H9 (cell line): ENCODE results near the gene TLX2. TPM values are rescaled to one million over a fixed set of nuclear protein-coding genes. Genes with fewer than 3 reads are reported as not detected.

Experiments
- DNase-seq: peaks from one replicate; pipeline ENCODE4 v3.0.0-alpha.2; 2017
- H2AFZ ChIP-seq: one replicate; pipeline ENCODE4 v1.6.1; 2013; ENCODE audit warnings: mild to moderate bottlenecking, low read length, control low read depth, moderate library complexity
- H2AK5ac ChIP-seq: 2 replicates; pipeline ENCODE4 v1.6.1; 2013; ENCODE audit warnings: low read length, control low read depth, mixed read lengths; ENCODE audit not compliant: insufficient read length
- H2BK120ac ChIP-seq: one replicate; pipeline ENCODE4 v1.6.1; 2013; ENCODE audit warnings: low read depth, mild to moderate bottlenecking, low read length, control low read depth, inconsistent platforms; ENCODE audit not compliant: poor library complexity, severe bottlenecking
- H2BK12ac ChIP-seq: 2 replicates; pipeline ENCODE4 v1.6.1; 2013; ENCODE audit warnings: low read length, control low read depth, mixed read lengths, low read depth; ENCODE audit not compliant: insufficient read length
- H2BK15ac ChIP-seq: 2 replicates; pipeline ENCODE4 v1.6.1; 2013; ENCODE audit warnings: low read depth, low read length, control low read depth
- H2BK20ac ChIP-seq: one replicate; pipeline ENCODE4 v1.6.1; 2013; ENCODE audit warnings: low read depth, mild to moderate bottlenecking, low read length, control low read depth, inconsistent platforms; ENCODE audit not compliant: poor library complexity, severe bottlenecking
- H2BK5ac ChIP-seq: 2 replicates; pipeline ENCODE4 v1.6.1; 2013; ENCODE audit warnings: low read length, control low read depth, mixed read lengths; ENCODE audit not compliant: insufficient read length
- H3K14ac ChIP-seq: 2 replicates; pipeline ENCODE4 v1.6.1; 2013; ENCODE audit warnings: low read length, control low read depth; ENCODE audit not compliant: insufficient read depth
- H3K18ac ChIP-seq: 2 replicates; pipeline ENCODE4 v1.6.1; 2013; ENCODE audit warnings: low read depth, mild to moderate bottlenecking, mixed read lengths, low read length, control low read depth; ENCODE audit not compliant: insufficient read length
- H3K23ac ChIP-seq: 2 replicates; pipeline ENCODE4 v1.6.1; 2013; ENCODE audit warnings: low read length, control low read depth, mixed read lengths, low read depth; ENCODE audit not compliant: insufficient read length
- H3K23me2 ChIP-seq: 2 replicates; pipeline ENCODE4 v1.6.1; 2013; ENCODE audit warnings: low read depth, mild to moderate bottlenecking, mixed read lengths, low read length, control low read depth; ENCODE audit not compliant: insufficient read length, poor library complexity, severe bottlenecking
- H3K27ac ChIP-seq: 2 replicates; pipeline ENCODE4 v1.5.1; 2013; ENCODE audit warnings: low read length, control low read depth, mixed read lengths, low read depth; ENCODE audit not compliant: insufficient read length
- H3K27me3 ChIP-seq: 2 replicates; pipeline ENCODE4 v1.6.1; 2013; ENCODE audit warnings: low read length, control low read depth, inconsistent platforms; ENCODE audit not compliant: insufficient read depth
- H3K4ac ChIP-seq: 2 replicates; pipeline ENCODE4 v1.6.1; 2013; ENCODE audit warnings: low read depth, mild to moderate bottlenecking, control low read depth, inconsistent platforms, low read length, moderate library complexity
- H3K4me1 ChIP-seq: 2 replicates; pipeline ENCODE4 v1.6.1; 2013; ENCODE audit warnings: low read length, control low read depth, inconsistent platforms; ENCODE audit not compliant: insufficient read depth
- H3K4me2 ChIP-seq: 2 replicates; pipeline ENCODE4 v1.6.1; 2013; ENCODE audit warnings: low read length, control low read depth, mixed read lengths; ENCODE audit not compliant: insufficient read length, insufficient read depth
- H3K56ac ChIP-seq: 2 replicates; pipeline ENCODE4 v1.6.1; 2013; ENCODE audit warnings: low read depth, mild to moderate bottlenecking, mixed read lengths, low read length, control low read depth; ENCODE audit not compliant: insufficient read length
- H3K79me1 ChIP-seq: 2 replicates; pipeline ENCODE4 v1.6.1; 2013; ENCODE audit warnings: low read depth, mild to moderate bottlenecking, moderate library complexity, low read length, control low read depth, inconsistent platforms; ENCODE audit not compliant: insufficient read depth, poor library complexity, severe bottlenecking
- H3K79me2 ChIP-seq: 2 replicates; pipeline ENCODE4 v1.6.1; 2013; ENCODE audit warnings: low read length, control low read depth, inconsistent platforms; ENCODE audit not compliant: insufficient read depth
- H3K9ac ChIP-seq: 2 replicates; pipeline ENCODE4 v1.6.1; 2013; ENCODE audit warnings: low read length, control low read depth, mixed read lengths; ENCODE audit not compliant: insufficient read length; ENCODE audit errors: extremely low read depth
- H3K9me3 ChIP-seq: one replicate; pipeline ENCODE4 v1.6.1; 2013; ENCODE audit warnings: low read depth, low read length, inconsistent platforms; ENCODE audit not compliant: control insufficient read depth
- H3T11ph ChIP-seq: one replicate; pipeline ENCODE4 v1.6.1; 2013; ENCODE audit warnings: mild to moderate bottlenecking, low read length, control low read depth, inconsistent platforms
- H4K20me1 ChIP-seq: one replicate; pipeline ENCODE4 v1.6.1; 2013; ENCODE audit not compliant: control insufficient read depth, insufficient read length, insufficient read depth
- H4K5ac ChIP-seq: 2 replicates; pipeline ENCODE4 v1.6.1; 2013; ENCODE audit warnings: low read depth, mild to moderate bottlenecking, mixed read lengths, low read length, control low read depth; ENCODE audit not compliant: insufficient read length
- H4K8ac ChIP-seq: replicated peaks from 2 replicates; pipeline ENCODE4 v1.6.1; 2013; ENCODE audit warnings: low read length, control low read depth, mixed read lengths, low read depth; ENCODE audit not compliant: insufficient read length
- H4K91ac ChIP-seq: 2 replicates; pipeline ENCODE4 v1.6.1; 2013; ENCODE audit warnings: low read depth, mild to moderate bottlenecking, moderate library complexity, mixed read lengths, low read length, control low read depth; ENCODE audit not compliant: insufficient read length
- H3K27ac Mint-ChIP-seq, 3 experiments: 2 replicates in 2 of 3; 3 replicates in 1 of 3; pipeline ENCODE4 v1.8.0; 2020 to 2021; ENCODE audit warnings: mixed read lengths in 3 of 3, mild to moderate bottlenecking in 1 of 3, moderate library complexity in 1 of 3
- H3K27me3 Mint-ChIP-seq: 2 replicates; pipeline ENCODE4 v1.8.0; 2021; ENCODE audit warnings: low read depth, mild to moderate bottlenecking, moderate library complexity, mixed read lengths
- H3K36me3 Mint-ChIP-seq, 3 experiments: 2 replicates in 2 of 3; 3 replicates in 1 of 3; pipeline ENCODE4 v1.8.0; 2020 to 2021; ENCODE audit warnings: low read depth in 3 of 3, mixed read lengths in 3 of 3; ENCODE audit not compliant: insufficient read depth in 1 of 3
- H3K4me1 Mint-ChIP-seq, 2 experiments: 2 replicates each; pipeline ENCODE4 v1.8.0; 2020; ENCODE audit warnings: mixed read lengths in 2 of 2
- H3K4me3 Mint-ChIP-seq, 2 experiments: 2 replicates in 1 of 2; 3 replicates in 1 of 2; pipeline ENCODE4 v1.8.0; 2020 to 2021; ENCODE audit warnings: mild to moderate bottlenecking in 2 of 2, mixed read lengths in 2 of 2, moderate library complexity in 1 of 2
- H3K9me3 Mint-ChIP-seq, 2 experiments: 2 replicates in 1 of 2; 3 replicates in 1 of 2; pipeline ENCODE4 v1.8.0; 2020; ENCODE audit warnings: mild to moderate bottlenecking in 2 of 2, mixed read lengths in 2 of 2, moderate library complexity in 1 of 2
- CTCF ChIP-seq: fragments of 200-600 bp; sonication (generic); conservative IDR thresholded peaks from 3 replicates; pipeline ENCODE4 v1.8.0; 2021; ENCODE audit warnings: antibody characterized with exemption, mild to moderate bottlenecking
- WGBS: extraction: QIAGEN DNeasy Blood & Tissue Kit; methylation state at CpG from one replicate; pipeline ENCODE4 v1.1.7; 2013; ENCODE audit warnings: missing lambda C conversion rate, low lambda C conversion rate, mixed read lengths; ENCODE audit not compliant: insufficient read length; ENCODE audit errors: extremely low coverage; 5-methylcytosine and 5-hydroxymethylcytosine counted together
- total RNA-seq: library from RNA; stranded (reverse); gene quantifications from 2 replicates; pipeline ENCODE4 v1.2.1, GENCODE V29; 2021

Gene TLX2
- total RNA-seq, 1 experiment from 2014 or later, result 0.20 TPM

- no peak overlapping the region for H3K4ac ChIP-seq
- no peak overlapping the region for H3K27ac ChIP-seq
- H4K20me1 ChIP-seq, result no peaks in the 10 kb centered on the region
- H2BK15ac ChIP-seq, result no peak overlapping the region
- H3K18ac ChIP-seq, result no peak overlapping the region
- H2BK12ac ChIP-seq, result no peak overlapping the region
- DNase-seq, result no peak
- no peak overlapping the region for H2AK5ac ChIP-seq
- no peak overlapping the region for H2BK20ac ChIP-seq
- Mint-ChIP-seq H3K9me3 (no peaks in the 10 kb centered on the region), H3K27me3 (no peaks in the 10 kb centered on the region), H3K27ac (no peak overlapping the region), H3K4me3 (no peak overlapping the region), H3K4me1 (peaks cover 5 to 9% of the 10 kb centered on the region in 2 experiments), H3K36me3 (peaks cover 14 to 41% (median 34%) of the 10 kb centered on the region in 3 experiments)
- no peak overlapping the region for H3K23ac ChIP-seq
- H3K9me3 ChIP-seq, result no peaks in the 10 kb centered on the region
- H4K8ac ChIP-seq, result no peak overlapping the region
- no peak overlapping the region for H3K56ac ChIP-seq
- H3K4me2 ChIP-seq, result no peak overlapping the region
- no peak for TF ChIP-seq CTCF
- H2BK120ac ChIP-seq, result no peak overlapping the region
- no peak overlapping the region for H4K91ac ChIP-seq
- H3K79me1 ChIP-seq, result no peaks in the 10 kb centered on the region
- H3K14ac ChIP-seq, result no peak overlapping the region
- H3K4me1 ChIP-seq, result no peaks in the 10 kb centered on the region
- no peak overlapping the region for H2BK5ac ChIP-seq
- no peak overlapping the region for H2AFZ ChIP-seq
- H3K23me2 ChIP-seq, result peaks cover 8% of the 10 kb centered on the region
- H4K5ac ChIP-seq, result no peak overlapping the region
- H3K27me3 ChIP-seq, result no peaks in the 10 kb centered on the region
- H3K79me2 ChIP-seq, result no peaks in the 10 kb centered on the region
- WGBS, result no CpG with 5 or more reads among the region's 2 CpGs
- H3K9ac ChIP-seq, result no peak overlapping the region
- H3T11ph ChIP-seq, result no peak overlapping the region
These were observed 28.1 kb upstream of the TLX2 start for GRCh38 chr2:74486141-74486540.
